ENCODE data around the gene TRAM2.

GRCh38 chr6:52499026-52499425, 77.8 kb downstream of the TRAM2 start:
- TF ChIP-seq CTCF (IDR thresholded peaks at IDR 0.05), result no peak
- no peak for TF ChIP-seq POLR2AphosphoS5 (IDR thresholded peaks at IDR 0.05)
